Sciatic nerve (tissue), 2 donors: ENCODE results near the gene RIMOC1. TPM values are rescaled to one million over a fixed set of nuclear protein-coding genes. Genes with fewer than 3 reads are reported as not detected.

Source experiments
- ATAC-seq: fragments of 200-7000 bp; cut with Tn5 transposase; one replicate; pipeline ENCODE4 v1.9.1; 2020; ENCODE audit warnings: mild to moderate bottlenecking, moderate library complexity
- DNase-seq: peaks from one replicate; pipeline ENCODE4 v3.0.0-alpha.2; 2020; ENCODE audit warnings: low spot score
- intact Hi-C: fragments of 100-400 bp; cut with DNase I; formaldehyde crosslinking; loops from one replicate; pipeline ENCODE4 v1.14.2; 2022
- total RNA-seq: library from RNA; stranded (reverse); fragmentation: NEBNext Ultra II Directional; extraction: Animal tissue kit (Norgen Biotek cat#: 25700); gene quantifications from one replicate; pipeline ENCODE4 v1.2.1, GENCODE V29; 2021
- donor health status: DM: no; HTN: no; CAD: no.
- donor health status: DM: no; HTN: no; CAD: no.

Gene RIMOC1
- total RNA-seq, 1 donor from 2014 or later: 31.4 TPM

GRCh38 chr5:41883243-41883642, 20.9 kb upstream of the RIMOC1 start:
- intact Hi-C loops: no loop called here
- DNase-seq (no peak), ATAC-seq (no peak)

DNA sequence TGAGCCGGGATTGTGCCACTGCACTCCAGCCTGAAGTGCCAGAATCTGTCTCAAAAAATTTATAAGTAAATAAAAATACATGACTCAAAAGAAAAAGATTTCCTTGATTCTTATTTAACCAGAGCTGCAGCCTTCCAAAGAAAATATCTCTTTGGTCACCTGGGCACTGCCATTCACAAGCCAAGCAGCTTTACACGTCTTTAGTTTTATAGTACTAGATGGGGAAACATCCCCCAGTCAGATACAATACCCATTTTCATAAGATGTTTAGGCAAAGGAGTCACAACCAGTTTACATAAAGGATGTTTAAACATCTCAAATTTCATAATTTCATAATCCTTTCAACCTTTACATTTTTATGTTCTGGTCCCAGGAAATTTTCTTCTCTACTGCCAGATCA, 20.2 kb upstream of the RIMOC1 start:
- intact Hi-C loops: no loop called here
- DNase-seq: no peak
- no peak for ATAC-seq

GRCh38 chr5:41885286-41885685, 18.9 kb upstream of the RIMOC1 start:
- intact Hi-C loops: no loop called here
- ATAC-seq: no peak

GRCh38 chr5:41891066-41891707, 13.0 kb upstream of the RIMOC1 start:
- DNase-seq: no peak
- ATAC-seq: no peak
- intact Hi-C loops: no loop called here

More at GRCh38 chr5:41885286-41885685, 18.9 kb upstream of the RIMOC1 start:
- DNase-seq: no peak

- no peak for ATAC-seq
Observed at GRCh38 chr5:41892031-41892430, 12.1 kb upstream of the RIMOC1 start.

GRCh38 chr5:41893074-41893851, 10.9 kb upstream of the RIMOC1 start:
- intact Hi-C loops: no loop called here
- no peak for ATAC-seq
- DNase-seq: no peak

More at GRCh38 chr5:41892031-41892430, 12.1 kb upstream of the RIMOC1 start:
- intact Hi-C loops: no loop called here
- no peak for DNase-seq

- intact Hi-C loops: no loop called here
- no peak for DNase-seq
- no peak for ATAC-seq
Observed at GRCh38 chr5:41896230-41896629, 7.9 kb upstream of the RIMOC1 start.

GRCh38 chr5:41903382-41903891, 707 bp upstream of the RIMOC1 start:
- ATAC-seq: no peak
- no peak for DNase-seq
- intact Hi-C loops: no loop called here

GRCh38 chr5:41906151-41906550, 2.0 kb downstream of the RIMOC1 start:
- intact Hi-C loops: no loop called here

GRCh38 chr5:41908374-41909079, 4.4 kb downstream of the RIMOC1 start:
- ATAC-seq: no peak
- no peak for DNase-seq
- intact Hi-C loops: no loop called here

More at GRCh38 chr5:41906151-41906550, 2.0 kb downstream of the RIMOC1 start:
- DNase-seq: no peak
- no peak for ATAC-seq

DNA sequence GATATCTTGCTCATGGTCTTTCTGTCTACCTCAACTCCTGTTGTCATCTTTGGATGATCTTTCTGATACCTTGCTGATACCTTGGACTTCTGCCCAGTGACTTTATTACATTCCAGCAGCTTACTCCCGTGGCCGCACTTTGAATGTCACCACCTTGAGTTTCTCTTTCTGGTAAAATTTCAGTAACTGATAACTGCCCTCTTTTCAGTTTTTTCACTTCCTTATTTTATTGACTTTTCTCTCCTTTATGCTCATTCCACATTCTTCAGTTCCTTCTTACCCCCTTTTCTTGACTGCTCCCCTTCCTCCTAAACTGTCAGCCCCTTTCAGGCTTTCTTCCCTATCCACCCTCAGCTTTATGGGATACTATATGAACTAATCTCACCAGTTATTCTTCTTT, 14.0 kb downstream of the RIMOC1 start:
- ATAC-seq: no peak
- DNase-seq: no peak
- intact Hi-C loops: no loop called here

DNA sequence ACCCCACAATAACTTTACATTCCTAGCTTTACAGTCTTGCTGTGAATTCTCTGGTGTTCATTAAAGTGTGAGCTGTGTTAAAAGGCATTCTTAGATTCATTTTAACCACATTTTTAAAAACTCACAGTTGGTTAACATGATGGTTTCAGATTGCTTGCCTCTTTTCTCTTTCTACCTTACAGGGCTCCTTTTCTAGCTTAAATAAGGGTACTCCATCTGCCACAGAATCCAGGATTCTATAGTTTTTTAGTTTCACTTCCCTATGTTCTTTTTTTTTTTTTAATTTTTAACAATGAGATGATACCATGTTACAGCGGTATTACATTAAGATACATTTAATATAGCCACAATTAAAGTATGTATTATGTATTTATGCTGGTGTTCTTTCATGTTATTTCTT, 17.0 kb downstream of the RIMOC1 start:
- ATAC-seq: no peak
- no peak for DNase-seq
- intact Hi-C loops: loop anchor here (10.0 kb wide), 1 partner anchor 66 kb away; no protein-coding TSS in a partner anchor

- DNase-seq (no peak), ATAC-seq (no peak)
- intact Hi-C loops: loop anchor here (10.0 kb wide), 1 partner anchor 67 kb away; no protein-coding TSS in a partner anchor
Observed at GRCh38 chr5:41921874-41922273, 17.7 kb downstream of the RIMOC1 start.

DNA sequence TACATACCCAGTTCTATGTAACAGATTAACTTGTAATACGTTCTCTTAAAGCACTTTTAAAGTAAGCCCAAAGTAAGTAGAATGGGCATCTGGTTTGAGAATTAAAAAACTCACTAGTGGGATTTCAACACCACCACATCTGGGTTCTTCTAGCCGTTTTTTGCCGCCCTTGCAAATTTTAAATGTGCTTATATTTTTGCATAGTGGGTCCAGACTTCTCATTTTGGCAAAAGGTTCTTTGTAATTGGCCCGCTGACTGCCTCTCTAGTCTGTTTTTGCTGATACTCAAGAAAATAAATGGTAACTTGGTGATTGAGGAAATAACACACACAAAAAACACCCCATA, 20.4 kb downstream of the RIMOC1 start:
- intact Hi-C loops: loop anchor here (10.0 kb wide), 1 partner anchor 70 kb away; no protein-coding TSS in a partner anchor
- ATAC-seq (no peak), DNase-seq (no peak)

DNA sequence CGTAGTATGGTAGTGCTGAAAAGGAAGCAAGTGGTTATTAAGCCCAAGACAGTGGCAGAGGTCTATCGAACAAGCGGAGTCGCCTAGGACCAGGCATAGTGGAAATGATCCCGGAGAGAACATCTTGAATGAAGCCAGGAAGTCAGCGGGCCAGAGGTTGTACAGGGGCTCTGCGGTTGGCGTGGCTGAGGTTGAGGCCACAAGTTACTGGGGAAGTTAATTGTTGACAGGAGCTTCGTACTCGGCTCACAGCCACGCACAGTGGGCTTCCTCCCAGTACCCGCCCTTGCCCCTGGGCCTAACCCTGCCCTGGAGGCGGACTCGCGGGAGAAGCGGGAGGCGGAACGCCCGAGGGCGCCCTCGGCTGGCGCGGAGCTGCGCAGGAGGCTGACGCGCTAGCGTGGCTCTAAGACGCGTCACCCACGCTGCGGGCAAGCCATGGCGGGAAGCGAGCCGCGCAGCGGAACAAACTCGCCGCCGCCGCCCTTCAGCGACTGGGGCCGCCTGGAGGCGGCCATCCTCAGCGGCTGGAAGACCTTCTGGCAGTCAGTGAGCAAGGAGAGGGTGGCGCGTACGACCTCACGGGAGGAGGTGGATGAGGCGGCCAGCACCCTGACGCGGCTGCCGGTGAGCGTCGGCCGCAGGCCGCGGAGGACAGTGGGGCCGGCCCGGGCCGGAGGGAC, 20.9 kb downstream of the RIMOC1 start, which contains the start of gene FBXO4:
FBXO4 (plus strand) TSS at position 410 of the 683 bp plus-strand sequence; CDS start at position 439, 29 bp downstream.
- intact Hi-C loops: loop anchor here (10.0 kb wide), 1 partner anchor 70 kb away; no protein-coding TSS in a partner anchor
- peak; percentile 92 for DNase-seq
- ATAC-seq: peak; percentile 99

- no peak for ATAC-seq
- intact Hi-C loops: loop anchor here (10.0 kb wide), 1 partner anchor 71 kb away; no protein-coding TSS in a partner anchor
- peak; percentile 68 for DNase-seq
Observed at GRCh38 chr5:41925555-41925951, 21.4 kb downstream of the RIMOC1 start.

DNA sequence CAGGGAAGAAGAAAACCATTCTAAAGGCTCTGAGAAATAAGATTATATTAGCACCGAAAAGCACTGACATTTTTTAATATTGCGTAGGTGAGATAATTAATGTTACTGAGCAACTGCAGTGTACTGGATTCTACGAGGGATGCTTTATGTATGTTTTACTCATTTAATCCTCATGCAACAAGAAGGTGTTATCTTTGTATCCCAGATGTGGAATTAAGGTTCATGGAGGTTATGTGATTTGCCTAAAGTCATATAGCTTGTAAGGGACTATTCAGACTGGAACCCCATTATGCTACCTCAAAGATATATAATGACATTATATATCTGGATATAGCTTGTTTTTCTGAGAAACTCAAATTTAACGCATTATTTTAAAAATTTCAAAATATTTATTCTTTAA, 23.5 kb downstream of the RIMOC1 start:
- intact Hi-C loops: loop anchor here (10.0 kb wide), 1 partner anchor 73 kb away; no protein-coding TSS in a partner anchor
- no peak for ATAC-seq
- DNase-seq: no peak

DNA sequence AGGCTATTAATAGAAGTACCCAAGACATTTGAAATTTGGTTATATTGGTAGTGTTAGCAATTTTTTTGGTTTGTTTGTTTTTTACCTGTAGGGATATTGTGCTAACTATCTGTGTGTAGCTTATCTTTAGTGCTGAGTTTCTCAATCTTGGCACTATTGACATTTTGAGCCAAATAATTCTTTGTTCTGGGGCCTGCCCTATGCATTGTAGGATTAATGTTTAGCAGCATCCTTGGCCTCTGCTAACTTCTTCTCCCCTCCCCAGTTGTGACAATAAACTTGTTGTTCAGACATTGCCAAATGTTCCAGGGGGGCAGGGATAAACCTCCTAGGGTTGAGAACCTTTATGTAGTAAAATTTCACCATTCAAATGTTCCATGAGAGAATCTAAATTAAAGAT, 24.9 kb downstream of the RIMOC1 start:
- ATAC-seq (no peak), DNase-seq (no peak)
- intact Hi-C loops: loop anchor here (10.0 kb wide), 1 partner anchor 74 kb away; no protein-coding TSS in a partner anchor

GRCh38 chr5:41932770-41933169, 28.6 kb downstream of the RIMOC1 start:
- DNase-seq: no peak
- no peak for ATAC-seq
- intact Hi-C loops: no loop called here
